ENCODE data around the gene CEL. TPM values are rescaled to one million over a fixed set of nuclear protein-coding genes. Genes with fewer than 3 reads are reported as not detected.

The CEL gene
- total and polyA plus RNA-seq, 2 donors (not counting 1 experiment from before 2014, with no cell fraction given): 0.12 to 0.33 TPM

DNA sequence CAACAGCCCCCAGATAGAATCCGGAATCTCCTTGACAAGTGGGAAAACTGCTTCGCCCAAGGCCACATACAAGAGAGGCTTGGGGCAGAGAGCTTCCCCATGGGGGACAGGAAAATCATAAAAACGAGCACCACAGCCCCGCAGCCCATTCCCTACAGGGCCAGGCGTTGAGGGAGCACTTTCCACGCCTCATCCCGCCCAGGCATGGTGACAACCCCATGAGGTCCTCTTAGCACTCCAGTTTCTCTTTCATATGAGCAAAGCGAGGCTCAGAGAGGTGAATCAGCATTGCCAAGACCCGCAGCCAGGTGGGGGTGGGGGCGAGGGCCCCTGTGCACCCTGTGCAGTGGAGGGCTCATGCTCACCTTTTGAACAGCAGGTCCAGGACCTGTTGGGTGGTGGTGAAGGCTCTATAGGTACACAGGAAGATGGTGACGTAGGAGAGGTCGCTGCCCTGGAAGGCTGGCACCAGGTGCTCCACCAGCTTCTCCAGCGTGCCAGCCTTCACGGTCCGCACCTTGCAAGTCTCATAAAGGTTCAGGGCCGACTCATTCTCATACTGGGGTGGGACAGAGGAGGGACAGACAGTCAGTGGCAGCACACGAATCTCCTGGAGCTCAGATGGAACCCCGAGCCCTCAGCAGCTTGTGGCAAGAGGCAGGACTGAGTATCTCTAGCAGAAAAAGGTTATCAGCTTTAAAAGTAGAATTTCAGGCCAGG is 48.3 kb downstream of the CEL start:
- Histone ChIP-seq H2AFZ (ENCODE audit: low read length) (no peak overlapping the region), H3K4me3 (replicated peaks in 1 of 4; ENCODE audit: control extremely low read depth in 1 of 4, insufficient read depth in 1 of 4, low read depth in 3 of 4, low read length in 4 of 4) (no peak overlapping the region), H3K4me2 (ENCODE audit: extremely low read depth, insufficient read depth, low read length) (no peak overlapping the region), H3K36me3 (ENCODE audit: control insufficient read depth, insufficient read depth, low read length) (peaks cover 10% of the 10 kb centered on the region), H3K27me3 (ENCODE audit: control insufficient read depth, insufficient read depth, low read length) (no peaks in the 10 kb centered on the region), H3K27ac (ENCODE audit: insufficient read depth, low read length) (no peak overlapping the region), H3K79me2 (ENCODE audit: control insufficient read depth, insufficient read depth, low read length) (no peaks in the 10 kb centered on the region), H3K4me1 (ENCODE audit: control insufficient read depth, extremely low read depth, insufficient read depth, low read length) (peaks cover 9% of the 10 kb centered on the region), H3K9ac (ENCODE audit: insufficient read depth, low read length) (no peak overlapping the region), H3K9me3 (ENCODE audit: control insufficient read depth, insufficient read depth, low read depth, low read length) (no peaks in the 10 kb centered on the region), H4K20me1 (ENCODE audit: control insufficient read depth, extremely low read depth, insufficient read depth, low read length) (no peaks in the 10 kb centered on the region)
- DNase-seq (ENCODE audit: low read depth in 2 of 2): no peak
- no peak for TF ChIP-seq EZH2 (IDR thresholded peaks at IDR 0.05; ENCODE audit: low read length, missing control alignments)
- TF ChIP-seq, protein P1, sequence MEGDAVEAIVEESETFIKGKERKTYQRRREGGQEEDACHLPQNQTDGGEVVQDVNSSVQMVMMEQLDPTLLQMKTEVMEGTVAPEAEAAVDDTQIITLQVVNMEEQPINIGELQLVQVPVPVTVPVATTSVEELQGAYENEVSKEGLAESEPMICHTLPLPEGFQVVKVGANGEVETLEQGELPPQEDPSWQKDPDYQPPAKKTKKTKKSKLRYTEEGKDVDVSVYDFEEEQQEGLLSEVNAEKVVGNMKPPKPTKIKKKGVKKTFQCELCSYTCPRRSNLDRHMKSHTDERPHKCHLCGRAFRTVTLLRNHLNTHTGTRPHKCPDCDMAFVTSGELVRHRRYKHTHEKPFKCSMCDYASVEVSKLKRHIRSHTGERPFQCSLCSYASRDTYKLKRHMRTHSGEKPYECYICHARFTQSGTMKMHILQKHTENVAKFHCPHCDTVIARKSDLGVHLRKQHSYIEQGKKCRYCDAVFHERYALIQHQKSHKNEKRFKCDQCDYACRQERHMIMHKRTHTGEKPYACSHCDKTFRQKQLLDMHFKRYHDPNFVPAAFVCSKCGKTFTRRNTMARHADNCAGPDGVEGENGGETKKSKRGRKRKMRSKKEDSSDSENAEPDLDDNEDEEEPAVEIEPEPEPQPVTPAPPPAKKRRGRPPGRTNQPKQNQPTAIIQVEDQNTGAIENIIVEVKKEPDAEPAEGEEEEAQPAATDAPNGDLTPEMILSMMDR (conservative IDR thresholded peaks at IDR 0.05 in 1 of 2, IDR thresholded peaks at IDR 0.05 in 1 of 2; ENCODE audit: low read depth in 1 of 2, low read length in 2 of 2): no peak

DNA sequence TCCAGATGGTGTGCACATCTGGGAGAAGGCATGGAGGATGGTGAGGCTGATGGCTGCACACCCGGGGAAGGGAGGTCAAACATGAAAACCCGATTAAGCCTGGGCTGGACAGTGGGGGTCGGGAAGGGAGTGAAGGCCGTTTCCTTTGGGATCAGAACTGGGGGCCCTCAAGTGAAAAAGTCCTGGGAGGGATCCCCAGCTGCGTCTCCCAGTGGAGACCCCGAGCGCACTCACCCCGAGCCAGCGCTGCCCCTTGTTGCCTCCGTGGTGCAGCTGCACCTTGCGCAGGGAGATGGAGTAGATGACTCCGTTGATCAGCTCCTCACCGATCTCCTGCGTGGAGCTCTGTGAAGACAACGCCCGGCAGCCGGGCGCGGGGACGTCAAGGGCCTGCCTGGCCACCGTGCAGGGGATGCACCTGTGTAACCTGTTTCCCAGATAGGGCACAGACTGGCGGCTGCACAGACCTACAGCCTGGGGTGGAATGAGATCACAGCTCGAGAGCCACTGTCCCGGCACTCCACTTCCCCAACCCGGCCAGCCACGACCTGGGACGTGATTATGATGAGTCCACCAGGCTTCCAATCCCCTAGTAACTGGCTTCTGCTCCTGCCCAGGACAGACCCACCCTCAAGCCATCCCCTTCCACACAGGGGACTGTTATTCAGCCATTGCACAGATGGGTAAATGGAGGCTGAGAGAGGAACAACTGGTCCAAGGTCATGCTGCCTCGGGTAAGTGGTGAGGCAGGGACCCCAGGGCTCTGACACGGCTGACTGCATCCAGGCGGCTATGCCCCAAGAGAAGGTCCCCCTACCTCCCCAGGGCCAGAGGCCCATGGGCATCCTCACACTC is 50.3 kb downstream of the CEL start:
- Histone ChIP-seq H3K4me3 (replicated peaks in 1 of 4; ENCODE audit: control extremely low read depth in 1 of 4, insufficient read depth in 1 of 4, low read depth in 3 of 4, low read length in 4 of 4) (no peak overlapping the region), H4K20me1 (ENCODE audit: control insufficient read depth, extremely low read depth, insufficient read depth, low read length) (no peaks in the 10 kb centered on the region), H3K9me3 (ENCODE audit: control insufficient read depth, insufficient read depth, low read depth, low read length) (no peaks in the 10 kb centered on the region), H2AFZ (ENCODE audit: low read length) (no peak overlapping the region), H3K27ac (ENCODE audit: insufficient read depth, low read length) (no peak overlapping the region), H3K4me1 (ENCODE audit: control insufficient read depth, extremely low read depth, insufficient read depth, low read length) (peaks cover 9% of the 10 kb centered on the region), H3K9ac (ENCODE audit: insufficient read depth, low read length) (no peak overlapping the region), H3K36me3 (ENCODE audit: control insufficient read depth, insufficient read depth, low read length) (peaks cover 8% of the 10 kb centered on the region), H3K27me3 (ENCODE audit: control insufficient read depth, insufficient read depth, low read length) (no peaks in the 10 kb centered on the region), H3K79me2 (ENCODE audit: control insufficient read depth, insufficient read depth, low read length) (no peaks in the 10 kb centered on the region), H3K4me2 (ENCODE audit: extremely low read depth, insufficient read depth, low read length) (no peak overlapping the region)
- no peak for TF ChIP-seq EZH2 (IDR thresholded peaks at IDR 0.05; ENCODE audit: low read length, missing control alignments)
- TF ChIP-seq, protein P1 (conservative IDR thresholded peaks at IDR 0.05 in 1 of 2, IDR thresholded peaks at IDR 0.05 in 1 of 2; ENCODE audit: low read depth in 1 of 2, low read length in 2 of 2): no peak
- DNase-seq (ENCODE audit: low read depth in 2 of 2): no peak

DNA sequence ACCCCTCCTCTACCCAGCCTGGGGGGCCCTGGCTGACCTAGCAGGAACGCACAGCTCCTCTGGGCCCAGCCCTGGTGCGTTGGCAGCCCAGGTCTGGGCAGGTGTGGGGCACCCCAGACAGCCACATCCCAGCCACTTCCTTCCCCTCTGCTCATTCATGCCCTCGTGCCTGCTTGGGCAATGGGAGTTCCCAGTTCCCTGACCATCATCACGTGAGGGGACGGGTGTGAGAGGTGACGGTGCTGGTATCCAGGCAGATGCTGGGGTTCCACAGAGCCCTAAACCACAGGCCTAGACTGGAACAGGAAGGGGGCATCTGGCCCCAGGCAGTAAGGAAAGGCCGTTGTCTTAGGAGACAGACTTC is 50.9 kb downstream of the CEL start:
- Histone ChIP-seq H3K79me2 (ENCODE audit: control insufficient read depth, insufficient read depth, low read length) (no peaks in the 10 kb centered on the region), H3K9ac (ENCODE audit: insufficient read depth, low read length) (no peak overlapping the region), H3K36me3 (ENCODE audit: control insufficient read depth, insufficient read depth, low read length) (peaks cover 6% of the 10 kb centered on the region), H3K4me3 (replicated peaks in 1 of 4; ENCODE audit: control extremely low read depth in 1 of 4, insufficient read depth in 1 of 4, low read depth in 3 of 4, low read length in 4 of 4) (no peak overlapping the region), H3K4me1 (ENCODE audit: control insufficient read depth, extremely low read depth, insufficient read depth, low read length) (peaks cover 9% of the 10 kb centered on the region), H3K27ac (ENCODE audit: insufficient read depth, low read length) (no peak overlapping the region), H3K27me3 (ENCODE audit: control insufficient read depth, insufficient read depth, low read length) (no peaks in the 10 kb centered on the region), H3K4me2 (ENCODE audit: extremely low read depth, insufficient read depth, low read length) (no peak overlapping the region), H2AFZ (ENCODE audit: low read length) (no peak overlapping the region), H3K9me3 (ENCODE audit: control insufficient read depth, insufficient read depth, low read depth, low read length) (no peaks in the 10 kb centered on the region), H4K20me1 (ENCODE audit: control insufficient read depth, extremely low read depth, insufficient read depth, low read length) (no peaks in the 10 kb centered on the region)
- TF ChIP-seq, protein P1 (conservative IDR thresholded peaks at IDR 0.05 in 1 of 2, IDR thresholded peaks at IDR 0.05 in 1 of 2; ENCODE audit: low read depth in 1 of 2, low read length in 2 of 2): no peak
- no peak for TF ChIP-seq EZH2 (IDR thresholded peaks at IDR 0.05; ENCODE audit: low read length, missing control alignments)
- no peak for DNase-seq (ENCODE audit: low read depth in 2 of 2)

All from fibroblast of lung (primary cell).